ENCODE results near the gene JAG1. TPM values are rescaled to one million over a fixed set of nuclear protein-coding genes. Genes with fewer than 3 reads are reported as not detected.

The JAG1 gene
- total RNA-seq, 2 donors from 2014 or later = 6.8 to 19.7 TPM

- Histone ChIP-seq H3K9ac (ENCODE audit: extremely low read depth, low read length, poor library complexity, severe bottlenecking) (no peak overlapping the region), H3K4me3 (ENCODE audit: low read length) (no peak overlapping the region), H3K27me3 (ENCODE audit: control insufficient read depth, insufficient read depth, low read length, poor library complexity, severe bottlenecking) (peaks cover 97% of the 10 kb centered on the region), H3K4me1 (ENCODE audit: control insufficient read depth, insufficient read depth, low read length) (peaks cover 8% of the 10 kb centered on the region), H3K27ac (ENCODE audit: low read depth, low read length) (no peak overlapping the region), H3K9me3 (ENCODE audit: control insufficient read depth, low read length) (no peaks in the 10 kb centered on the region), H3K36me3 (ENCODE audit: control insufficient read depth, insufficient read depth, low read length) (peaks cover 13% of the 10 kb centered on the region)
- Mint-ChIP-seq H3K27ac (no peak overlapping the region), H3K4me1 (peaks cover 30% of the 10 kb centered on the region), H3K36me3 (ENCODE audit: low read depth) (peaks cover 62% of the 10 kb centered on the region), H3K4me3 (no peak overlapping the region), H3K9me3 (no peaks in the 10 kb centered on the region), H3K27me3 (ENCODE audit: insufficient read depth) (peaks cover 97% of the 10 kb centered on the region)
- DNase-seq = no peak
- WGBS, 2 experiments (ENCODE audit: insufficient coverage in 1 of 2, insufficient read length in 1 of 2) = 95 to 99% methylated on average over 8 to 9 of the region's 9 CpGs
- TF ChIP-seq, protein P1, sequence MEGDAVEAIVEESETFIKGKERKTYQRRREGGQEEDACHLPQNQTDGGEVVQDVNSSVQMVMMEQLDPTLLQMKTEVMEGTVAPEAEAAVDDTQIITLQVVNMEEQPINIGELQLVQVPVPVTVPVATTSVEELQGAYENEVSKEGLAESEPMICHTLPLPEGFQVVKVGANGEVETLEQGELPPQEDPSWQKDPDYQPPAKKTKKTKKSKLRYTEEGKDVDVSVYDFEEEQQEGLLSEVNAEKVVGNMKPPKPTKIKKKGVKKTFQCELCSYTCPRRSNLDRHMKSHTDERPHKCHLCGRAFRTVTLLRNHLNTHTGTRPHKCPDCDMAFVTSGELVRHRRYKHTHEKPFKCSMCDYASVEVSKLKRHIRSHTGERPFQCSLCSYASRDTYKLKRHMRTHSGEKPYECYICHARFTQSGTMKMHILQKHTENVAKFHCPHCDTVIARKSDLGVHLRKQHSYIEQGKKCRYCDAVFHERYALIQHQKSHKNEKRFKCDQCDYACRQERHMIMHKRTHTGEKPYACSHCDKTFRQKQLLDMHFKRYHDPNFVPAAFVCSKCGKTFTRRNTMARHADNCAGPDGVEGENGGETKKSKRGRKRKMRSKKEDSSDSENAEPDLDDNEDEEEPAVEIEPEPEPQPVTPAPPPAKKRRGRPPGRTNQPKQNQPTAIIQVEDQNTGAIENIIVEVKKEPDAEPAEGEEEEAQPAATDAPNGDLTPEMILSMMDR (conservative IDR thresholded peaks at IDR 0.05) = no peak
These were observed 26.8 kb downstream of the JAG1 start for GRCh38 chr20:10646886-10647420.

- Mint-ChIP-seq H3K27ac (no peak overlapping the region), H3K9me3 (no peaks in the 10 kb centered on the region), H3K36me3 (ENCODE audit: low read depth) (peaks cover 64% of the 10 kb centered on the region), H3K4me1 (peaks cover 33% of the 10 kb centered on the region), H3K4me3 (no peak overlapping the region), H3K27me3 (ENCODE audit: insufficient read depth) (peaks cover 97% of the 10 kb centered on the region)
- Histone ChIP-seq H3K4me1 (ENCODE audit: control insufficient read depth, insufficient read depth, low read length) (peaks cover 8% of the 10 kb centered on the region), H3K27me3 (ENCODE audit: control insufficient read depth, insufficient read depth, low read length, poor library complexity, severe bottlenecking) (peaks cover 97% of the 10 kb centered on the region), H3K9ac (ENCODE audit: extremely low read depth, low read length, poor library complexity, severe bottlenecking) (no peak overlapping the region), H3K9me3 (ENCODE audit: control insufficient read depth, low read length) (no peaks in the 10 kb centered on the region), H3K27ac (ENCODE audit: low read depth, low read length) (no peak overlapping the region), H3K36me3 (ENCODE audit: control insufficient read depth, insufficient read depth, low read length) (peaks cover 17% of the 10 kb centered on the region), H3K4me3 (ENCODE audit: low read length) (no peak overlapping the region)
- no peak for DNase-seq
- 92 to 93% methylated on average over 2 to 4 of the region's 4 CpGs for WGBS, 2 experiments (ENCODE audit: insufficient coverage in 1 of 2, insufficient read length in 1 of 2)
- TF ChIP-seq, protein P1 (conservative IDR thresholded peaks at IDR 0.05) = no peak
These were observed 27.8 kb downstream of the JAG1 start for GRCh38 chr20:10646006-10646405.

DNA sequence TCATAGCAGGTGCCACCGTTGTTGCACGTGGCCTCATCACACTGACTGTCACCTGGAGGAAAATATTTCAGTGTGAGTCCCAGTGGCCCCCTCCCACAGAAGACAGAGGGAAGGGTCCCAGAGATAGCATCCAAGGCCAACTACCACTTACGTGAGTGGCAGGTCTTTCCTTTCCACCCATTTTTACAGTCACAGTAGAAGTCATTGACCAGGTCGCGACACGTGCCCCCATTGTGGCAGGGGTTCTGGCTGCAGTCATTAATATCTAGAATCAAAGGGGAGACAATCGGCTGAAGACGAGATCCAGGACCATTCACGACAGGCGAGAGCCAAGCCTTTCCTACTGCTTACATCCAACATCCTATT is 28.6 kb downstream of the JAG1 start:
- 95 to 96% methylated on average over 6 to 10 of the region's 10 CpGs for WGBS, 2 experiments (ENCODE audit: insufficient coverage in 1 of 2, insufficient read length in 1 of 2)
- Mint-ChIP-seq H3K27ac (no peak overlapping the region), H3K4me3 (no peak overlapping the region), H3K9me3 (no peaks in the 10 kb centered on the region), H3K36me3 (ENCODE audit: low read depth) (peaks cover 64% of the 10 kb centered on the region), H3K27me3 (ENCODE audit: insufficient read depth) (peaks cover 97% of the 10 kb centered on the region), H3K4me1 (peaks cover 36% of the 10 kb centered on the region)
- TF ChIP-seq, protein P1 (conservative IDR thresholded peaks at IDR 0.05) = no peak
- Histone ChIP-seq H3K4me3 (ENCODE audit: low read length) (no peak overlapping the region), H3K27me3 (ENCODE audit: control insufficient read depth, insufficient read depth, low read length, poor library complexity, severe bottlenecking) (peaks cover 91% of the 10 kb centered on the region), H3K9ac (ENCODE audit: extremely low read depth, low read length, poor library complexity, severe bottlenecking) (no peak overlapping the region), H3K36me3 (ENCODE audit: control insufficient read depth, insufficient read depth, low read length) (peaks cover 17% of the 10 kb centered on the region), H3K27ac (ENCODE audit: low read depth, low read length) (no peak overlapping the region), H3K4me1 (ENCODE audit: control insufficient read depth, insufficient read depth, low read length) (peaks cover 13% of the 10 kb centered on the region), H3K9me3 (ENCODE audit: control insufficient read depth, low read length) (no peaks in the 10 kb centered on the region)
- DNase-seq = no peak
